HepG2 (cell line): ENCODE measurements around the gene CLDN3. TPM values are rescaled to one million over a fixed set of nuclear protein-coding genes. Genes with fewer than 3 reads are reported as not detected.
A peak's percentile ranks its signal among the peaks of the same experiment; 100 is the strongest.

Experiments
- AGO1 ChIP-seq: fragments of 200-400 bp; formaldehyde crosslinking; IDR thresholded peaks from 2 replicates; pipeline ENCODE4 v1.6.1; 2017; ENCODE audit warnings: mild to moderate bottlenecking, low read depth, low read length, moderate library complexity; ENCODE audit not compliant: poor library complexity, severe bottlenecking
- AKNA ChIP-seq: sonication (generic); formaldehyde crosslinking; IDR thresholded peaks from 2 replicates; pipeline ENCODE4 v1.4.0; 2020; ENCODE audit warnings: missing genetic modification reagents, borderline replicate concordance
- BATF2 ChIP-seq: sonication (generic); formaldehyde crosslinking; IDR thresholded peaks from 2 replicates; pipeline ENCODE4 v1.8.0; 2022; ENCODE audit warnings: mild to moderate bottlenecking, missing genetic modification reagents, moderate library complexity
- DBP ChIP-seq: sonication (generic); formaldehyde crosslinking; IDR thresholded peaks from 2 replicates; pipeline ENCODE4 v1.4.0; 2020; ENCODE audit warnings: missing genetic modification reagents; ENCODE audit errors: not compliant biosample characterization
- GZF1 ChIP-seq: sonication (generic); formaldehyde crosslinking; IDR thresholded peaks from 2 replicates; pipeline ENCODE4 v1.5.1; 2020; ENCODE audit warnings: mild to moderate bottlenecking, missing genetic modification reagents
- HOXA9 ChIP-seq: sonication (generic); formaldehyde crosslinking; IDR thresholded peaks from 2 replicates; pipeline ENCODE4 v1.8.1; 2022; ENCODE audit warnings: missing genetic modification reagents, mild to moderate bottlenecking, moderate library complexity, borderline replicate concordance
- KDM5B ChIP-seq: sonication (generic); formaldehyde crosslinking; IDR thresholded peaks from 2 replicates; pipeline ENCODE4 v1.4.0; 2020; ENCODE audit warnings: missing genetic modification reagents, mild to moderate bottlenecking, borderline replicate concordance
- MXD3 ChIP-seq: IDR thresholded peaks from 2 replicates; pipeline ENCODE4 v1.6.1; 2016; ENCODE audit warnings: mild to moderate bottlenecking, missing biosample characterization, missing genetic modification reagents
- TEF ChIP-seq: sonication (generic); formaldehyde crosslinking; IDR thresholded peaks from 2 replicates; pipeline ENCODE4 v1.5.0; 2020; ENCODE audit warnings: missing genetic modification reagents
- ZNF292 ChIP-seq: sonication (generic); formaldehyde crosslinking; IDR thresholded peaks from 2 replicates; pipeline ENCODE4 v1.8.1; 2022; ENCODE audit warnings: mild to moderate bottlenecking, low read depth, missing genetic modification reagents, borderline replicate concordance
- ZNF296 ChIP-seq: sonication (generic); formaldehyde crosslinking; conservative IDR thresholded peaks from 2 replicates; pipeline ENCODE4 v1.5.0; 2020; ENCODE audit warnings: mild to moderate bottlenecking, missing genetic modification reagents
- polyA plus RNA-seq, 8 experiments: library from polyadenylated mRNA; depleted of rRNA in 3 of 8; stranded (reverse) in 7 of 8; unstranded in 1 of 8; fragments of >200 nt; fragmentation: Illumina TruSeq in 4 of 8; extraction: Trizol in 4 of 8; gene quantifications; 2 replicates each; pipeline versions ENCODE4 v1.2.1 to v1.2.3, GENCODE V29; 2011 to 2016; ENCODE audit warnings: low read depth in 4 of 8, missing spikeins in 1 of 8, mixed read lengths in 1 of 8; ENCODE audit not compliant: insufficient read depth in 1 of 8
- total RNA-seq, 5 experiments: library from RNA; depleted of rRNA; stranded (reverse); fragments of >200 nt; fragmentation: Illumina TruSeq; extraction: Trizol; gene quantifications; 2 replicates each; pipeline ENCODE4 v1.2.3, GENCODE V29; 2016; ENCODE audit warnings: low read depth in 1 of 5

CLDN3 gene
- total and polyA plus RNA-seq, 2 of the 13 experiments (the other 11 are each of a cell fraction or from before 2014, with no cell fraction given): 0.31 to 0.51 TPM

GRCh38 chr7:73738612-73739386 is 31.3 kb downstream of the CLDN3 start, which contains the start of gene ABHD11 (continued):
- TF ChIP-seq AGO1 (no peak), ZNF296 (peak; percentile 45; the same call in 1 of the 2 replicates), AKNA (CRISPR knock-in tag) (no peak), TEF (CRISPR knock-in tag) (peak; percentile 86), BATF2 (0 out of 2 replicates have a peak, but pooled peaks have one; percentile 52), GZF1 (0 out of 2 replicates have a peak, but pooled peaks have one; percentile 35), ZNF292 (CRISPR knock-in tag) (0 out of 2 replicates have a peak, but pooled peaks have one; percentile 48), DBP (CRISPR knock-in tag) (peak; percentile 67), MXD3 (CRISPR knock-in tag) (peak; percentile 65; the same call in 1 of the 2 replicates), HOXA9 (CRISPR knock-in tag) (peak; percentile 74; the same call in 1 of the 2 replicates), KDM5B (peak; percentile 51; the same call in 1 of the 2 replicates)
